Heart right ventricle (tissue), 16 donors: ENCODE results near the gene MAPK8IP3. TPM values are rescaled to one million over a fixed set of nuclear protein-coding genes. Genes with fewer than 3 reads are reported as not detected.

Source experiments
- ATAC-seq, 8 donors: fragments of 200-7000 bp; cut with Tn5 transposase; one replicate each; pipeline ENCODE4 v1.9.1; 2020; ENCODE audit warnings: mild to moderate bottlenecking in 8 of 8, moderate library complexity in 8 of 8, moderate number of reproducible peaks in 1 of 8
- DNase-seq, 2 donors: peaks; one replicate each; pipeline ENCODE4 v3.0.0-alpha.2; 2020
- H3K27ac ChIP-seq, 10 donors: fragments of 200-600 bp; sonication (generic) in 2 of 10; one replicate each; pipeline versions ENCODE4 v1.5.0 to v1.8.0; 2020 to 2022; ENCODE audit warnings: mild to moderate bottlenecking in 3 of 10
- H3K27me3 ChIP-seq, 7 donors: fragments of 200-600 bp; one replicate each; pipeline ENCODE4 v1.8.0; 2021 to 2022; ENCODE audit warnings: mild to moderate bottlenecking in 2 of 7
- H3K36me3 ChIP-seq, 9 donors: fragments of 200-600 bp; sonication (generic) in 1 of 9; one replicate each; pipeline versions ENCODE4 v1.5.0 to v1.8.0; 2020 to 2022; ENCODE audit warnings: mild to moderate bottlenecking in 2 of 9
- H3K4me1 ChIP-seq, 9 donors: fragments of 200-600 bp; sonication (generic) in 1 of 9; one replicate each; pipeline versions ENCODE4 v1.5.0 to v1.8.0; 2020 to 2022; ENCODE audit warnings: mild to moderate bottlenecking in 4 of 9
- H3K4me3 ChIP-seq, 10 donors: fragments of 200-600 bp; sonication (generic) in 2 of 10; one replicate each; pipeline versions ENCODE4 v1.5.0 to v1.8.0; 2020 to 2022; ENCODE audit warnings: mild to moderate bottlenecking in 7 of 10, moderate library complexity in 2 of 10
- H3K9me3 ChIP-seq, 11 donors: fragments of 200-600 bp in 10 of 11; sonication (generic) in 2 of 11; one replicate each; pipeline versions ENCODE4 v1.5.0 to v1.8.0; 2013 to 2022; ENCODE audit warnings: mild to moderate bottlenecking in 2 of 11, control low read depth in 1 of 11, moderate library complexity in 1 of 11
- CTCF ChIP-seq, 9 donors: fragments of 200-600 bp; sonication (generic) in 2 of 9; IDR thresholded peaks; one replicate each; pipeline versions ENCODE4 v1.5.0 to v1.8.0; 2021 to 2022; ENCODE audit warnings: antibody characterized with exemption in 9 of 9, mild to moderate bottlenecking in 5 of 9, moderate library complexity in 1 of 9
- WGBS, 2 donors: extraction: QIAGEN DNeasy Blood & Tissue Kit; methylation state at CpG; one replicate each; pipeline ENCODE4 v1.1.7; 2013; ENCODE audit warnings: inconsistent platforms in 1 of 2; 5-methylcytosine and 5-hydroxymethylcytosine counted together
- intact Hi-C, 10 donors: fragments of 100-400 bp; cut with DNase I; formaldehyde crosslinking; loops; one replicate each; pipeline versions ENCODE4 v1.11.1 to v1.14.2; 2022
- polyA plus RNA-seq, 2 donors: library from polyadenylated mRNA; stranded (reverse); fragments of 200-250 nt; gene quantifications; one replicate each; pipeline ENCODE4 v1.2.3, GENCODE V29; 2013
- total RNA-seq, 10 donors: library from RNA; stranded (reverse); fragmentation: NEBNext Ultra II Directional in 3 of 10; extraction: Animal tissue kit (Norgen Biotek cat#: 25700) in 3 of 10; gene quantifications; one replicate each; pipeline versions ENCODE4 v1.2.1 to v1.2.4, GENCODE V29; 2021 to 2023
- donor health status: Arrhythmogenic right ventricular cardiomyopathy.
- donor health status: ischemic (EF 13 %, LVEDD 7.1; RV severe dilation, severe dysfunction).
- donor health status: healthy with polysubstance abuse.
- donor health status: DM: no; HTN: yes; CAD: no.
- donor health status: DM: no; HTN: no; CAD: no.
- donor health status: ischemic (EF 25% LVEDD 6.9; RV normal size, moderate dysfunction).
- donor health status: ischemic (EF 25% LVEDD 5.7; RV mildly dilated, moderate dysfunction).
- donor health status: healthy.
- donor health status: DM: yes; HTN: yes; CAD: no.
- donor health status: Ischemic cardiomyopathy.
- donor health status: ischemic (EF 35%, LVEDD 5.7; RV mildly dilated, moderate dysfunction).
- donor health status: nonischemic (EF 11% LVEDD 7.7; RV severe dilation, severe dysfunction).
- donor health status: DM: yes; HTN: yes; CAD: no.
- donor health status: PGD.
- donor health status: ischemic (EF 29% LVEDD 5.4; RV normal size, mild dysfunction).
- donor health status: nonischemic (EF 23%, LVEDD 6.1; RV moderate dilation, normal function).

The MAPK8IP3 gene
- total and polyA plus RNA-seq, 12 donors = 31.2 to 126 (median 71.7) TPM

- peak in 5 of 8 donors; percentile 32 to 77 (median 45) for ATAC-seq
- 89 to 91% methylated on average over 17 of the region's 17 CpGs for WGBS, 2 donors
- no peak for DNase-seq
- H3K27ac ChIP-seq = peak overlapping the region in 3 of 10 donors; percentile 67 to 78 (median 74)
- no peak overlapping the region for H3K4me3 ChIP-seq
- intact Hi-C loops = no loop called here
- TF ChIP-seq CTCF (IDR thresholded peaks at IDR 0.05) = no peak
- H3K4me1 ChIP-seq = peaks cover 0 to 35% (median 5%) of the 10 kb centered on the region in 9 donors
- H3K9me3 ChIP-seq = no peaks in the 10 kb centered on the region
- H3K27me3 ChIP-seq = no peaks in the 10 kb centered on the region
- peaks cover 0 to 92% (median 15%) of the 10 kb centered on the region in 9 donors for H3K36me3 ChIP-seq
Observed at GRCh38 chr16:1687427-1688316, 18.3 kb upstream of the MAPK8IP3 start.

- Histone ChIP-seq H3K4me1 (peaks cover 0 to 35% (median 5%) of the 10 kb centered on the region in 9 donors), H3K27me3 (no peaks in the 10 kb centered on the region), H3K4me3 (no peak overlapping the region), H3K36me3 (peaks cover 0 to 98% (median 18%) of the 10 kb centered on the region in 9 donors), H3K9me3 (no peaks in the 10 kb centered on the region), H3K27ac (peak overlapping the region in 5 of 10 donors; percentile 52 to 78 (median 67))
- DNase-seq = peak in 1 of 2 donors; percentile 35
- intact Hi-C loops = no loop called here
- TF ChIP-seq CTCF (IDR thresholded peaks at IDR 0.05) = no peak
- WGBS, 2 donors = 76 to 81% methylated on average over 10 of the region's 10 CpGs
- ATAC-seq = peak in 6 of 8 donors; percentile 35 to 88 (median 76)
Observed at GRCh38 chr16:1688807-1689560, 17.0 kb upstream of the MAPK8IP3 start.

GRCh38 chr16:1689853-1690252, 16.1 kb upstream of the MAPK8IP3 start:
- H3K9me3 ChIP-seq = no peaks in the 10 kb centered on the region
- H3K27ac ChIP-seq = peak overlapping the region in 5 of 10 donors; percentile 33 to 78 (median 67)
- intact Hi-C loops = no loop called here
- no peak for ATAC-seq
- WGBS, 2 donors = 97% methylated on average over 13 of the region's 13 CpGs
- H3K36me3 ChIP-seq = peaks cover 0 to 98% (median 18%) of the 10 kb centered on the region in 9 donors
- peaks cover 0 to 35% (median 5%) of the 10 kb centered on the region in 9 donors for H3K4me1 ChIP-seq
- no peak for DNase-seq
- no peak overlapping the region for H3K4me3 ChIP-seq
- no peaks in the 10 kb centered on the region for H3K27me3 ChIP-seq
- no peak for TF ChIP-seq CTCF (IDR thresholded peaks at IDR 0.05)

- Histone ChIP-seq H3K27me3 (no peaks in the 10 kb centered on the region), H3K27ac (peak overlapping the region in 5 of 10 donors; percentile 14 to 74 (median 38)), H3K36me3 (peaks cover 0 to 97% (median 12%) of the 10 kb centered on the region in 9 donors), H3K4me1 (peaks cover 0 to 35% (median 5%) of the 10 kb centered on the region in 9 donors), H3K9me3 (no peaks in the 10 kb centered on the region), H3K4me3 (no peak overlapping the region)
- intact Hi-C loops = no loop called here
- DNase-seq = no peak
- TF ChIP-seq CTCF (IDR thresholded peaks at IDR 0.05) = no peak
- 65 to 85% methylated on average over 1 of the region's 1 CpG for WGBS, 2 donors
- ATAC-seq = no peak
Observed at GRCh38 chr16:1690810-1691209, 15.2 kb upstream of the MAPK8IP3 start.
